ENCODE data around the gene OR2AJ1. TPM values are rescaled to one million over a fixed set of nuclear protein-coding genes. Genes with fewer than 3 reads are reported as not detected.
"Not testable (repeated sequence)": the region's sequence is repeated elsewhere in the genome, so short reads cannot be mapped to it uniquely, and the experiment has no call there.

The OR2AJ1 gene, protein sequence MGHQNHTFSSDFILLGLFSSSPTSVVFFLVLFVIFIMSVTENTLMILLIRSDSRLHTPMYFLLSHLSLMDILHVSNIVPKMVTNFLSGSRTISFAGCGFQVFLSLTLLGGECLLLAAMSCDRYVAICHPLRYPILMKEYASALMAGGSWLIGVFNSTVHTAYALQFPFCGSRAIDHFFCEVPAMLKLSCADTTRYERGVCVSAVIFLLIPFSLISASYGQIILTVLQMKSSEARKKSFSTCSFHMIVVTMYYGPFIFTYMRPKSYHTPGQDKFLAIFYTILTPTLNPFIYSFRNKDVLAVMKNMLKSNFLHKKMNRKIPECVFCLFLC
- not detected for polyA plus RNA-seq (2013, experiment 1 of 2; ENCODE audit: insufficient read length)
- not detected for polyA plus RNA-seq (2013, experiment 2 of 2; ENCODE audit: insufficient read length)

DNA sequence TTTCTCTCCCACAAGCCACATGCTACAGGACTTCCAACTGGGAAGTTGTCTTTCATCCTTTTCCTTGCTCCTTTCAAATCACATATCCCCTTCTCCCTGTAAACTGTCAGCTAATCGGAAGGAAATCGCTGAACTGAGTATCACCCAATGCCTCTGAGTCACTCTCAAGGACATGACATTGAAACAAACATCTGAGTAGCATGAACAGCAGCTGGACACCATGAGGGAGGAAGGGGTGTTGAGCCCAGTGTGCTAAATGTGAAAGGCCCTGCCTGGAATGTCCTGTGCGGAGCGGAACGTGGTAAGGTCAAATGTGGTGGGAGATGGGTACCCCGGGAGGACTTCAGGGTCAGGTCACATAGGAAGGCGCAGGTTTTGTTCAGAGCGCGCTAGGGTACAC lies at the start of gene OR2AJ1:
Gene OR2AJ1, plus strand, starts transcription at position 22 of the 400 bp plus-strand sequence. CDS start 8,880 bp downstream, outside the sequence.
- DNase-seq = no peak

DNA sequence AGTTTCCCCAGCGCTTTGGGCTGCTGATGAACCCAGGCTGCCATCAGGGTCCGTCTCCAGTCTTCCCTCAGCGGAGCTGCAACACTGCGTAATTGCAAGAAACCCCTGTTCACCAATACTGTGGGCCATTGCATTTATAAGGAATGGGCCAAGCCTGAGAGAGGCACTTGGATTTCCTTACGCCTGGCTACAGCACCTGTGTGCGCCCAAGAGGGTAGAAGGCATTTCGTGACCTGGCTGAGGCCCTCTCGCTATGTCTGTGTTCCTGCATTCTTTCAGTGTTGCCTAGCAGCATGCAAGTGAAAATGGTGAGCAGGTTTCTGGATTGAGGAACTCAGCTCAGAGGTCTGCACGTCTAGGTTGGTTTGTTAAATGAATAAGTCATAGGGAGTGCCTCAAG lies 41.3 kb upstream of the OR2AJ1 start:
- DNase-seq = no peak

DNA sequence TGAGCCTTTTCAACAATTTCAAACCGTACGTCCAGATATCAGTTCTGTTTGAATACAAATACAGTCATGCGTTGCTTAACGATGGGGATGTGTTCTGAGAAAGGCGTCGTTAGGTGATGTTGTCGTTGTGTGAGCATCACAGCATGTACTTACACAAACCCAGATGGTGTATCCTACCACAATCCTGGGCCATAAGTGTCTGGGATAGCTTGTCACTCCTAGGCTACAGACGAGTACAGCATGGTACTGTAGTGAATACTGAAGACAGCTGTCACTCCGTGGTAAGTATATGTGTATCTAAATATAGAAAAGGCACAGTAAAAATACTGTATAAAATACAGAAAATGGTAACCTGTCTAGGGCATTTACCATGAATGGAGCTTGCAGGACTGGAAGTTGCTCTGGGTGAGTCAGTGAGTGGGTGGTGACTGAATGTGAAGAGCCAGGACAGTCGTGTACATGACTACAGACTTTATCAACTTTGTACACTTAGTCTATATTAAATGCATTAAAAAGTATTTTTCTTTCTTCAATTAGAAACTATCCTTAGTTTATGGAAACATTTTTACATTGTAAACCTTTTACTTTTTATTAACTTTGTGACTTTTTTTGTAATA lies 39.8 kb upstream of the OR2AJ1 start:
- DNase-seq = no peak

DNA sequence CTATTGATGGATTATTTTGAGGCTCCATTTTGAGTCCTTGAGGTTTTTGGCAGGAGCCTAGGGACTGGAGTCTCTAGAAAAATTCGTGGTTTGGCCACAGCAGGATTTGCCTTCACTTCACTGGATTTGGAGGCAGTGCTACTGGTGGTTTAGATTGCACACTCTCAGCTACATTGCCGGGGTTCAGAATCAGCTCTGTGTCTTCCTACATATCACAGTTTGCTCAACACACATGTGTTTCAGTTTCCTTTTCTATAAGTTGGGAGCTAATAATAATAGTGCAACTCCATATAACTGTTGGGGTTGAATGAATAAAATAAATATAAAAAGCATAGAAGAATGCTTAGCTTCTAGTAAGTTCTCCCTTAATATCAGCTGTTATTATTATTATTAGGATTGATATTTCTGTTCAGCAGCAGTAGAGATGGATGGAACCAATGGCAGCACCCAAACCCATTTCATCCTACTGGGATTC lies 29.5 kb upstream of the OR2AJ1 start, which contains the start of gene OR2W3:
Gene OR2W3, plus strand, starts transcription at position 425 of the 475 bp plus-strand sequence. Its CDS starts 0 bp downstream, at position 425.
- no peak for DNase-seq

DNA sequence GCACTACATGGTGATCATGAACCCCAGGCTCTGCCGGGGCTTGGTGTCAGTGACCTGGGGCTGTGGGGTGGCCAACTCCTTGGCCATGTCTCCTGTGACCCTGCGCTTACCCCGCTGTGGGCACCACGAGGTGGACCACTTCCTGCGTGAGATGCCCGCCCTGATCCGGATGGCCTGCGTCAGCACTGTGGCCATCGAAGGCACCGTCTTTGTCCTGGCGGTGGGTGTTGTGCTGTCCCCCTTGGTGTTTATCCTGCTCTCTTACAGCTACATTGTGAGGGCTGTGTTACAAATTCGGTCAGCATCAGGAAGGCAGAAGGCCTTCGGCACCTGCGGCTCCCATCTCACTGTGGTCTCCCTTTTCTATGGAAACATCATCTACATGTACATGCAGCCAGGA lies 28.7 kb upstream of the OR2AJ1 start:
- no peak for DNase-seq

DNA sequence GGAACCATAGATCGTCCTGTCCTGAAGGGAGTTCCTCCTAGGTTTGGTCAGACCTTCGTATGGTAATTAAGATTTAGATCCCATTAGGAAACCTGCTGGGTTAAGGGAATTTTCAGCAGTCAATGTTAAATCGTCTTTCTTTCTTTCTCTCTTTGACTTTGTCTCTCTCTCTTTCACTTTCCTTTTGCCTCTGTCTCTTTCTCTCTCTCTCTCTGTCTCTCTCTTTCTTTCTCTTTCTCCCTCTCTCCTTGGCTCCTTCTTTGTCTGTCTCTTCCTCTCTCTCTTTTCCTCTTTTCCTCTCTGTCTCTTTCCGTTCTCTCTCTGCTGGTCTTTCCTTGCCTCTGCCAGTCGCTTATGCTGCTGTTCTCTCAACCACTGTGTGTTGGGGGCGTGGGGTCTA lies 20.6 kb upstream of the OR2AJ1 start:
- DNase-seq = no peak

DNA sequence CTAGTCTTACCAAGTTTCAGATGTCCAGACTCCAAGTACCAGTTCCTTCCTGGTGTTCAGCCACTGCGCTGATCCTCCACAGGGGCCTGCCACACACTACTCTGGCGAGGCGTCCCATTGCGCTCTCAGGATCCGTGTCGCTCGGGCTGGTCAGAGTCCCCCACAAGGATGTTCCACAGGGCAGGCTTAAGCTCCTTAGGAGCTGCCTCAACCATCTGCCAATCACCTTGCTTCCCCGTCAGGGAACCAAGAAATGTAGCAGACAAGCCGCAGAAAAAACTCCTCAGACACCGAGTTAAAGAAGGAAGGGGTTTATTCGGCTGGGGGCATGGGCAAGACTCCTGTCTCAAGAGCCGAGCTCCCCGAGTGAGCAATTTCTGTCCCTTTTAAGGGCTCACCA lies 19.5 kb upstream of the OR2AJ1 start:
- no peak for DNase-seq

DNA sequence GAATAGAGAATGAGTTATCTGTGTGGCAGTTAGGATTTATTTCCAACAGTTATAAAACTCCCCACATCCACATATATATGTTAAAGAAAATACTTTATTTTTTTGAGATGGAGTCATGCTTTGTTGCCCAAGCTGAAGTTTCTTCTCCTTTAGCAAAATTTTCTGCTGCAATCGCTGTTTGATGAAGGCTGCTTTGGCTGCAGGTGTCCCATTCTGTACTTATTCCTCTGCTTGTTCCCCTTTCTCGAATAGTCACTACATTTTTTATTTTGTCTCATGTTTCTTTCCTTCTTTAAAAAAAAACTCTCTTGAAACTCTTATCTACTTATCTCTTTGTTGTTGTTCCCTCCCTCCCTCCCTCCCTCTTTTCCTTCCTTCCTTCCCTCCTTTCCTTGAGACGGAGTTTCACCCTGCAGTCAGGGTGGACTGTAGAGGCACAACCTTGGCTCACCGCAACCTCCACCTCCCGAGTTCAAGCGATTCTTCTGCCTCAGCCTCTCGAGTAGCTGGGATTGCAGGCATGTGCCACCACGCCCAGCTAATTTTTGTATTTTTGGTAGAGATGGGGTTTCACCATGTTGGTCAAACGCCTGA lies 18.7 kb upstream of the OR2AJ1 start:
- DNase-seq = no peak

DNA sequence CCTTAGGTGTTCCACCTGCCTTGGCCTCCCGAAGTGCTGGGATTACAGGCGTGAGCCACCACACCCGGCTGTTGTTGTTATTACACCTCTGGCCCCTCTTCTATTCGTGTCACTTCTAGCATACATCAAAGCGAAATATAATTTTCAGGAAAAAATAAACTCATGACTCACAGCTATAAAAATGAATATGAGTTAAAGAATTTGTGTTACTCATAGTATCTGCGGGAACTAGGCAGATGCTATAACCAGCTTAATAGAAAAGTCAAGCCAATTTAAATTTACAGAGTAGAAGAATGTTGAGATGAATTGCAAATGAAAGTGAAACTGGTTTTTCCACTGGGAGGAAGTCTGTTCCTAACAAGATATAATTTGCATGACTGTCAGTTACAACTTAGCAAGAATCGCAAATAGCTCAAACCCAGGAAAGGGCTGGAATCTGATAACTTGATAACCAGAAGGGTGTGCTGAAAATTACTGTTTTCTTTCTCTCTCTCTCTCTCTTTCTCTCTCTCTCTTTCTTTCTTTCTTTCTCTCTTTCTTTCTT lies 18.1 kb upstream of the OR2AJ1 start:
- no peak for DNase-seq

DNA sequence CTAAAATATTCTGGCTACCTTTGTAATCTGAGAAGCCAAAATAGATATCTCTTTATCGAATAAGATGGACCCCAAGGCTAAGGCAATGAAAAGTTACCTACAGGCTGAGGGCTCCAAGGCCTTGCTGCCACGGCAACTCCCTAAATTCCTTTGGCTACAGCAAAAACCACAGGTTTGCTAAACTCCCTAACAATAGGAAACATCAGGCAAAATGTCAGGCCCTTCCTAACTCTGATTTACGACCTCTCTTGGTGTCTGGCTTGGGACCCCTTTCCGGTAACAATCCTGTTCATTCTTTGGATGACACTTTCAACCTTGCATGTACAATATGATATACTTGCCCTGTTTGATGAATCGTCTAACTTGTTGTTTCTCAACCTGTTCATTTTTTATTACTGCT lies 15.9 kb upstream of the OR2AJ1 start:
- DNase-seq = no peak

DNA sequence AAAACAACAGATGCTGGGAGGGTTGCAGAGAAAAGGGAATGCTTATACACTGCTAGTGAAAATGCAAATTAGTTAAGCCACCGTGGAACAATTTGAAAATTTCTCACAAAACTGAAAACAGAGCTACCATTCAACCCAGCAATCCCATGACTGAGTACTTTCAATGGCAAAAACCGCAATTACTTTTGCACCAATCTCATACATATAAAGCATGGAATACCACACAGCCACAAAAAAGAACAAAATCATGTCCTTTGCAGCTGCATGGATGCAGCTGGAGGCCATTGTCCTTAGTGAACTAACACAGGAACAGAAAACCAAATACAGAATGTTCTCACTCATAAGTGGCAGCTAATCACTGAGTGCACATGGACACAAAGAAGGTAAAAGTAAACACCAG lies 10.9 kb upstream of the OR2AJ1 start:
- DNase-seq = no peak

DNA sequence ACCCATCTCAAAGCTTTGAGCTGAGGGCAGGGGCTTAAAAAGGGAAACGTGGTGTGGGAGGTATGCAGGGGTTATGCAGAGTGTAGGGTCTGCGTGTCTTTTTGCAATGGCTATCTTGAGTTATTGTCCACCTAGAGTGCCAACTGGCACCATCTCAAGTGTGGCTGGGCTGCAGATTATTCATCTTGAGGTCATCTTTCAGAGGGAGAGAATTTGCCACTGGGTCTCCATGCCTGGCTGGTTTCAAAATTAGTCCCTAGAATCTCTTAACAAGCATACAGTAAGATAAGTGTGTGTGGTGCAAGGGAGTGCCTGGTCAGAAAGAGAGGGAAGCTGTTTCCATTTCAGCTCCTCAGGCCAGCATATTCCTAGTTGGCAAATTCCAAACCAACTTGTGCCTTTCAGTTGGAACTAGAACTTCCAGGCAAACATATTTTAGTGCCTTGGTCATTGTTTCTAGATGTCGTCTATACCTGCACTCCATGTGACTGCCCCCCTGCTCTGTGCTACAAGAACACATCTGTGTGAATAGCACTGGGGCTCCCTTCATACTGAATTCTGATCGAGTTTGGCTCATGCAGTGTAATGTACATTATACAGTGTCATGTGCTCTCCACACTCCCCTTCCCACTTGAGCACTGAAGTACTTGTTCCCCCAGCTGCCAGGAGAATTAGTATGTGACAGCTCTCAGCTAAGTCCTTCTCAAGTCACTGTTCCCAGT lies 9.6 kb upstream of the OR2AJ1 start:
- DNase-seq = no peak

DNA sequence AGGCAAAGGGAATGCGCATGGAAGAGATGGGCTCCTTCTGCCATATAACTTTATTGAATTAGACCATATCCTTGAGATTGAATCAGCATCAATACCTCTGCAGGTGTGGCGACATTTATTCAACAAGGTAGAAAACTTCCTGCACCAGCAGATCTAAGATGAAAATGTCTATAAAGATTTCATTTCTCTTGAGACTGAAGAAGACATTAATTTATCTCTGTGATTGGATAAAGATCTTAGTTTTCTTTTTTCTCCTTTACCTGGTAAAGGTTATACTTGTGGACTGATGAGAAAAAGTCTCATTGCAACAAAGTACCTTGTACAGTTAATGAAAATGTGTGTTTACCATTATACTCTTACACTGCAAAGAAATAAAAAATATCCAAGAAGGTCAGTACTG lies 4.7 kb upstream of the OR2AJ1 start, which contains the start of gene OR2T8:
Gene OR2T8, plus strand, starts transcription at position 301 of the 400 bp plus-strand sequence. CDS start 766 bp downstream, outside the sequence.
- no peak for DNase-seq

DNA sequence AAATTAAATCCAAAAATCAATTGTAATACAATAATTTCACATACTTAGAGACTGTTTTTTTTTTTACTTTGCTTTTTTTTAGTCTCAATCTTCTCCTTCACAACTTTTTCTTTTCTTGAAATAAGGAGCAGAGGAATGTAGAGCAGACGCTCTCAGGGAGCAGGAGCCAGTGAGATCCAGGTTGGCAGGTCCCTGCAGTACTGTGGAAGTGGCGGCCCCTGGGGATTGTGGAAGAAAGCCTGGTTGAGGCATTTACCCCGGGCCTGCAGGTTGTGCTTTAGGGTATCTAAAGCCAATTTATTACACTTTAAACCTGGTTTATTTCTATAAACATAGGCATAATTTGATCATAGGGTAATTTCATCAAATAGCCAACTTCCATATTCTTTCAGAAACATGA lies 748 bp upstream of the OR2AJ1 start:
- no peak for DNase-seq

DNA sequence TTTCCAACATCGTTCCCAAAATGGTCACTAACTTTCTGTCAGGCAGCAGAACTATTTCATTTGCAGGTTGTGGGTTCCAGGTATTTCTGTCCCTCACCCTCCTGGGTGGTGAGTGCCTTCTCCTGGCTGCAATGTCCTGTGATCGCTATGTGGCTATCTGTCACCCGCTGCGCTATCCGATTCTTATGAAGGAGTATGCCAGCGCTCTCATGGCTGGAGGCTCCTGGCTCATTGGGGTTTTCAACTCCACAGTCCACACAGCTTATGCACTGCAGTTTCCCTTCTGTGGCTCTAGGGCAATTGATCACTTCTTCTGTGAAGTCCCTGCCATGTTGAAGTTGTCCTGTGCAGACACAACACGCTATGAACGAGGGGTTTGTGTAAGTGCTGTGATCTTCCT lies 9.3 kb downstream of the OR2AJ1 start:
- DNase-seq = no peak

DNA sequence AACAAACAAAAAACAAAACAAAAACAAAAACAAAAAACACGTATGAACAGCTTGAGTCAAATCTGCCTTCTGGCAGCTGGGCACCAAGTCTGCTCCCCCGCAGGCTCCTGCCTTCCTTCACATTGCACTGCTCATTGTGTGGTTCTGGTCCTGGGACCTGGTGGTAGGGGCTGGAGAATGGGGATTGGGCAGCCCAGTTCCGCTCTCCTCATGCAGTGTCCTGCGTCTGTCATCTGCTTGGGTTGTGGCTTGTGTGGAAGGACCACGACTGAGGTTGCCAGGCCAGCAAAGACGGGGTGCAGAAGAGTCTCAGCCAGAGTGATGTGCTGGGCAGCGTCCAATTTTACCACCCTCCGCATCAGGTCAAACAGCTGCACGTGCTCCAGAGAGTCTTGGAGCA lies 11.1 kb downstream of the OR2AJ1 start:
- no peak for DNase-seq

DNA sequence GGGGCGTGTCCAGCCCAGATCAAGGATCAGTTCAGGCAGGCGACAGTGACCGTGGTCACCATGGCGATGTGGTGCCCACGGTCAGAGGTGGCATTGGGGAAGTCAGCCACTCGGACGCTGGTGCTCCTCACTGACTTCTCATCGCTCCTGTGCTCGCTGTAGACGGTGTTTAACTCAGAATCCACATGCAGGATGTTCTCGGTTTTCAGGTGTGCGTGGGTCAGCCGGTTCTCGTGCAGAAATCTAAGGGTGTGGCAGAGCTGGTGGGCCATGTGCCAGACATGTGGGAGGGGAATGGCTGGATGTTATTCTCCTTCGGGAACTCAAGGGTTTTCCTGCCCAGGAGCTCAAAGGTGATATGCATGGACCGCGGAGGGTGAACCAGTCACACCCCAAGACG lies 11.7 kb downstream of the OR2AJ1 start:
- no peak for DNase-seq

DNA sequence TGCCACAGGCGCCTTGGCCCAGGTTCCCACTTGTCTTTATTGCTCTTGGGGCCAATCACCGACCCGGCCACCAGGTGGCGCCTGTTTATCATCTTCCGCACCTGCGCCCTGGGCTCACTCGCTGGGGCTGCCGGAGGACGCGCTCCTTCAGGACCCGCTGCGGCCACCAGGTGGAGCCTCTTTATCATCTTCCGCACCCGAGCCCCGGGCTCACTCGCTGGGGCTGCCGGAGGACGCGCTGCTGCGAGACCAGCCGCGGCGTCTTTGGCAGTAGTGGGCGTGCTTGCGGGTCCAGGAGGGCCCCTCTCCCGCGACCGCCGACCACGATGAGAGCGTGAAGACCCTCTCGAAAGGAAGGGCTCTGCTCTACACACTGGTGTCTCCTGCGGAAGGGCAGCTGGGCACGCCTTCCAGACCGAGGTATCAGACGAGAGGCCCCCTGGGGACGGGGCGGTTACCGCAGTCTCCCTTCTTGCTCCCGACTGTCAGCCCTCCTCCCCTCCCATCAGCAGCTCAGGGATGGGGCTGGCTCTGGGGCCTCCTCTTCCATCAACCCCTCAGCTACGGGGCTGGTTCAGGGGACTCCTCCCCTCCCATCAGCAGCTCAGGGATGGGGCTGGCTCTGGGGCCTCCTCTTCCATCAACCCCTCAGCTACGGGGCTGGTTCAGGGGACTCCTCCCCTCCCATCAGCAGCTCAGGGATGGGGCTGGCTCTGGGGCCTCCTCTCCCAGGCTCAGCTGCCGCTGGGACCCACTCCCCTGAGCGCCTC lies 12.5 kb downstream of the OR2AJ1 start:
- DNase-seq = not testable (repeated sequence)

DNA sequence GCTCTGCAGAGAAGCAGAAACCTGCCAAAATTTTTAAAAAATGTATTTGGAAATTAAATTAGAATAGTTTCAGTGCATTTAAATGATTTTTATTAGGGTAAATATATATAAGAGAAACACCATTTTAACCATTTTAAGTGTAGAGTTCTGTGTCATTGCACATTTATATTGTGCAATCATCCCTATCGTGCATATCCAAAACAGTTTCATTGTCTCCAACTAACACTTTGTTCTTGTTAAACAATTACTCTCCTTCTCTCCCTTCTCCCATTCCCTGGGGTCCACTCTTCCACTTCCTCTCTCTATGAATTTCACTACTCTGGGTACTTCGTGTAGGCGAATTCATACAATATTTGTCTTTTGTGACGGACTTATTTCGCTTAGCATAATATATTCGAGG lies 17.9 kb downstream of the OR2AJ1 start:
- DNase-seq = no peak

DNA sequence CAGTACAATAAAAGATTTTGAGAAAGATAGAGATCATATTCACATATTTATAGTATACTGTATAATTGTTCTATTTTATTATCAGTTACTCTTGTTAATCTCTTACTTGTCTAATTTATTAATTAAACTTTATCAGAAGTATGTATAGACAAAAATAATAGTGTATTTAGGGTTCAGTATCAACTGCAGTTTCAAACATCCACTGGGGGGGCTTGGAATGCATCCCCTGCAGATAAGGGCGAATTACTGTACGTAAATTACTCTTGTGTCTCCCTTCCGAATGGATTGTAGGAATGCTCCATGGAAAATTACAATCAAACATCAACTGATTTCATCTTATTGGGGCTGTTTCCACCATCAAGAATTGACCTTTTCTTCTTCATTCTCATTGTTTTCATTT lies 23.9 kb downstream of the OR2AJ1 start, which contains the start of gene OR2L8:
Gene OR2L8, plus strand, starts transcription at position 301 of the 400 bp plus-strand sequence. Its CDS starts 0 bp downstream, at position 301.
- DNase-seq = no peak

DNA sequence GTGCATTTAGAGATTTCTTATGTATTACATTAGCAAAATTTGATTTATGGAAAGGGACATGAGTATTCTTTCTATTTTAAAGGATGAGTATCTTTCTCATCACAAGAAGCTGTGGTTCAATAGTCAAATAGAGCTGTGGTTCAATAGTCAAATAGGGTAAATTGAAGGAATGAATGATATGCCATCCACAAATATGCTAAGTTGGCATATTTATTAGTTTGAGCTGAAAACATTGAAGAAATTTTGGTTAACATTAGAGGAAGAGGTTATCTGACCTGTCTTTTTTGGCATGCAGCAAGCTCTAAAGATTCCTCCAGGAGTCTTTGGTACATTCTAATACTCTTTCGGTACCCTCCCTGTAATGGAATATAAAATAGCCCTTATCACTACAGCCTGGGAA lies 28.7 kb downstream of the OR2AJ1 start:
- DNase-seq = no peak

DNA sequence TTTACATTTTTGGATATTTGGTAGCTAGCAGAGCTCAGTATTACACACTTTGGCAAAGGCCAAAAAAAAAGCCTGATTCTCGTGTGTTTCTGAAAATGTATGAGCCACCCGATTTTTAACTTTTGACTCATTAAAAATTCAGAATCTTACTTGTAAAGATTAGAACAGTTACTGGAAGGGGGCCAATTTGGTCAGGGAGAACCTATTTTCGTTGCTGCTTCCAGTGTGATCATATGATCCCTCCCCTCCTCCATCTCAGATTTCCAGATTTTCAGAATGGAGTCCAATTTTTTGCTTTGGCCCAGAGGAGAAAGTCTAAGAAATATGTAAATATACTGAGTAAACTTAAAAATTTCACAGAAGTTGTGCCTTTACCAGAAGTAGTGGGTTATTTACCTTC lies 37.1 kb downstream of the OR2AJ1 start:
- DNase-seq = no peak

Measured in fibroblast of skin of scalp (primary cell).